HG03060 (cell line): Measurements from ENCODE around the gene SRPK2.
"Not testable (repeated sequence)": the region's sequence is repeated elsewhere in the genome, so short reads cannot be mapped to it uniquely, and the experiment has no call there.

ENCODE experiments used
- ATAC-seq: cut with Tn5 transposase; IDR thresholded peaks from one replicate; pipeline ENCODE4 v1.9.1; 2021; ENCODE audit warnings: low read depth, moderate number of reproducible peaks; ENCODE audit not compliant: unreplicated experiment

SRPK2 gene

DNA sequence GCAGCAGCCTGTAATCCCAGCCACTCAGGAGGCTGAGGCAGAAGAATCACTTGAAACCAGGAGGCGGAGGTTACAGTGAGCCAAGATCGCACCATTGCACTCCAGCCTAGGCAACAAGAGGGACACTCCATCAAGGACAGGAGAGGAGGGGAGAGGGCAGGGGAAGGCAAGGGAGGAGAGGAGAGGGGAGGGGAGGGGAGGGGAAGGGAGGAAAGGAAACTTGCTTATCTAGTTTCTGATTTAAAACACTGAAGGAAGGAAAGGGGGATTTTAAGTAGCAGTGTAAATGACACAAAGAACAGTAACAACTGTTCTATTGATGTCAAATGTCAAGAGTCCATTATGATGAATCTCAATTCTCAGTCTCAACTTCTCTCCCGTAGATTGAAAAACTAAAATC is 43.7 kb downstream of the SRPK2 start:
- ATAC-seq = no peak

DNA sequence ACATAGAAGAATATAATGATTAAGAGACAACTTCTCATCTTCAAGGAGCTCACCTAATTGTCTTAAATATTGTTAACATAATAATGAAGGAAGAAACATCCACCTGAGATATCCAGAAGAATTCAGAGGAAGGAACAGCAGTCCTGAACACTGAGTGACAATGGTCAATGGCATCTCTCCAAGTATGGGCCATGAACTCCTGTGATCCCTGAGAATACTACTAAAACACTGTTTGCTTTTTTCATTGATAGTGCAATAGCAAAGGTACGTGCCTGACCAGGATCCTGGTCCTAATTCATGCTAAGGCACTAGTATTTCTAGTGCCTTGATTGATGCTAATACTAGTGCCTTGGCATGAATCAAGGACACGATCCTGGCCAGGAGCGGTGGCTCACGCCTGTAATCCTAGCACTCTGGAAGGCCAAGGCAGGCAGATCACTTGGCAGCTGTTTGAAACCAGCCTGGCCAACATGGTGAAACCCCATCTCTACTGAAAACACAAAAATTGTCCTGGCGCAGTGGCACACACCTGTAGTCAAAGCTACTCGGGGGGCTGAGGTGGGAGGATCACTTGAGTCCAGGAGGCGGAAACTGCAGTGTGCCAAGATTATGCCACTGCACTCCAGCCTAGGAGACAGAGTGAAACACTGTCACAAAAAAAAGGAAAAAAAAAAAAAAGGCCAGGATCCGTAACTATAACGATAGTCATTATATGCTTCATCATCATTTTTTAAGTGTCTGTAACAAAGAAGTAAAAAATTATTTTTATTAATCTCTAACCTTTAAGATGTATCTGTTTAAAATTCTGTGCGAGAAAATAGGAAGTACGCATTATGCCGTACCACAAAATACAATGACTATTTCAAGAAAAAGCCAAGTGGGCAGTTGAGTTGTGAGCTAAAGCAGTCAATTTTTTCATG is 49.1 kb downstream of the SRPK2 start:
- ATAC-seq = no peak

DNA sequence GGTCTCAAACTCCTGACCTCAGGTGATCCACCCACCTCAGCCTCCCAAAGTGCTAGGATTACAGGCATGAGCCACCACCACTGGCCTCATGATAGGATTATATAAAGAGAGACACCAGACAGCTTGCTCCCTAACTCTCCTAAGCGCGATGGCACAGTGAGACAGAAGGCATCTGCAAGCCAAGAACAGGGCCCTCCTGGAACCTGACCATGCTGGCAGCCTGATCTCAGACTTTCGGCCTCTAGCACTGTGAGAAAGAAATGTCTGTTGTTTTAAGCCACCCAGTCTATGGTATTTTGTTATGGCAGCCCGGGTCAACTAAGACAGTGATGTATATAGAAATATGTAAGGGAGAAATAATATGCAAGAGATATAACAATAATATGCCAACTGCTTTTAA is 51.2 kb downstream of the SRPK2 start:
- no peak for ATAC-seq

DNA sequence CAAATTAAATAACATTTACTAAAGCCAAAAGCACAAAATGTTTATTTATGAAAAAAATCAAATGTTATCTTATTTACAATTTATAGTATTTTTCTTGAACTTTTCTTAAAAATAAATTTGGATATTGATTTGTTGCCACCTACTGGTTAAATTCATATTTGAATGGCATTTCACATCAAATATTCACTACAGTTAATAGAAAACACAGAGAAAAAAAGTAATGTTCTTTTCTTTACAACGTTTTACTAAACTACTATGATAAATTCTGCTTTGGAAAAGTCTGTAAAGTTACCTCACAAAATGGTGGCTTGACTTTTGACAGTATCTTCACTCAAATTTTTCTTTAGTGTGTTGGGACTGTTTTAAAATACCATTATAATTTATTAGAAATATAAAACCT is 52.7 kb downstream of the SRPK2 start:
- ATAC-seq = no peak

DNA sequence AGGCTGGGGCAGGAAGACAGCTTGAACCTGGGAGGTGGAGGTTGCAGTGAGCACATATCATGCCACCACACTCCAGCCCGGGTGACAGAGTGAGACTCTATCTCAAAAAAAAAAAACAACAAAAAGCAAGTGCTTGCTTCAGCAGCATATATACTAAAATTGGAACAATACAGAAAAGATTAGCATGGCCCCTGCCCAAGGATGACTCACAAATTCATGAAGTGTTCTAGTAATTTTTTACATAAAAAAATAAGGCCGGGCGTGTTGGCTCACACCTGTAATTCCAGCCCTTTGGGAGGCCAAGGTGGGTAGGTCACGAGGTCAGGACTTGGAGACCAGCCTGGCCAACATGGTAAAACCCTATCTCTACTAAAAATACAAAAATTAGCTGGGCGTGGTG is 56.1 kb downstream of the SRPK2 start:
- ATAC-seq = not testable (repeated sequence)

DNA sequence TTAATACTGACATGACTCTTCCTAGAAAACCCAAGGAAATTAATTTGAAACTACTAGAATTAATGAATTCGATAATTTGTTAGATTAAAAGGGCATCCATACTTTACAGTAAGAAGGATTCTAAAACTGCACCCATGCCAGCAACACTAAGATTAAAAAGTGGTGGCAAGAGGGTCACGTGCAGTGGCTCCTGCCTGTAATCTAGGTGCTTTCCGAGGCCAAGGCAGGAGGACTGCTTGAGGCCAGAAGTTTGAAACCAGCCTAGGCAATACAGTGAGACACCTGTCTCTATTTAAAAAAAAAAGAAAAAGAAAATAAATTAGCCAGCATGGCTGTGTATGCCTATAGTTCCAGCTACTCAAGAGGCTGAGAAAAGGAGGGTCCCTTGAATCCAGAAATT is 58.2 kb downstream of the SRPK2 start:
- no peak for ATAC-seq

DNA sequence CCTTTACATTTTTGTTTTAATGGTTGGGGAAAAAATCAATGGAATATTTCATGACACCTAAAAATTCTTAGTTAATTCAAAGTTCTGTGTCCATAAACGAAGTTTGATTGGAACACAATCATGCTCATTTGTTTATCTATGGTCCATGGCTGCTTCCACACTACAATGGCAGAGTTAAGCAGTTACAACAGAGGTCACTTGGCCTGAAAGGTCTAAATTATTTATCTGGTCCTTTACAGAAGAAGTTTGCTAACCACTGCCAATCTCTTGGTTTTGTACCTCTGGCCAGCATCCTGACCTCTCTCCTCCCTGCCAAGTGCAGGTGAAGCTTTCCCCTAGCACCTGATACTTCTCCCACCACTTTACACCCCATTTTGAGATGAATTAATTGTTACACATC is 61.5 kb downstream of the SRPK2 start:
- no peak for ATAC-seq

DNA sequence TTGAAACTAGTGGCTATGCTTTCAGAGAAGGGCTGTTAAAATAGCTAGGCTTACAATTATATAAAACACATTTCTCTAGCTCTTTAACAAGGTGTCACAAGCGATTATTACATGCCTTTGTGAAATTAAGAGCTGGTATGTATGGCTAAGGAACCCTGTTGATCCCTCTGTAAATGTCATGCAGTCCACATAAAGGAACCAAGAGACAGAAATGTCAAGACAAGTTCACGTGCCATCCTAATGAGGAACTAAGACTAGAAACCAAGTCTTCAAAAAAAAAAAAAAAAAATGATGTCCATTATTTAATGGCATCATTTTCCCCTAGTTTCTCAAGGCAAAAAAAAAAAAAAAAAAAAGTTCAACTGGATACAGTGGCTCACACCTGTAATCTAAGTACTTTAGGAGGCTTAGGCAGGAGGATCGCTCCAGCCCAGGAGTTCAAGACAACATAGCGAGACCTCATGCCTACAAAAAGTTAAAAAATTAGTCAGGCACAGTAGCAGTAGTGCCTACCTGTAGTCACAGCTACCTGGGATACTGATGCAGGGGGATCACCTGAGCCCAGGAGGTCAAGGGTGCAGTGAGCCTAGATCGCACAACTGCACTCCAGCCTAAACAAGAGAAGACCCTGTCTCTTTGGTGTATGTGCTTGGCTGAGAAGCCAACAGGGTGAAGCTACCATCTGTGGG is 63.4 kb downstream of the SRPK2 start:
- peak; percentile 67 for ATAC-seq

DNA sequence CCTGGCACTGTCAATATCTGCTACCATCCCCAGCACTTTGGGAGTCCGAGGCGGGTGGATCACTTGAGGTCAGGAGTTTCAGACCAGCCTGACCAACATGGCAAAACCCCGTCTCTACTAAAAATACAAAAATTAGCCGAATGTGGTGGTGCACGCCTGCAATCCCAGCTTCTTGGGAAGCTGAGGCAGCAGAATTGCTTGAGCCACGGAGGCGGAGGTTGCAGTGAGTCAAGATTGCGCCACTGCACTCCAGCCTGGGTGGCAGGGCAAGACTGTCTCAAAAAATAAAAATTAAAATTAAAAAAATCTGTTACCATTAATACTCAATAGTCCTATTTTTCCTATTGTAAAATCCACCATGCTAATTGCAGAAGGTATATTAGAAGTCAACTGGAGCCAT is 64.1 kb downstream of the SRPK2 start:
- not testable (repeated sequence) for ATAC-seq

DNA sequence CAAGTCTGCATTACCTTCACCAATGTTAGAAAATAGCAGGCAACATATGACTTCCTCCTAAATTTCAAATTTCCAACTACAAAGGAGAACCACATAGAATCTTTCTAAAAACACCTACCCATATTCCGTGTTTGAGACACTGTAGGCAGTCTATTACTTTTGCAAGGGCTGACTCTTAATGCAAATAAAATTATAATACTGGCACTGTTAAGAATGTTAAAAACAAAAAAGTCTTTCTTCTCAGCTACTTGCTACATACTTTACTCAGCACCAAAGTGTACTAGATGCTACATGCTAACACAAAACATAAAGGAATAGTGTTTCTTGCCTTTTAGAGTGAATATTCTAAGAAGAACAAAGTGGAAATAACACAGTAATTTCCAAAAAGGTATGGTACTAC is 65.4 kb downstream of the SRPK2 start:
- no peak for ATAC-seq

DNA sequence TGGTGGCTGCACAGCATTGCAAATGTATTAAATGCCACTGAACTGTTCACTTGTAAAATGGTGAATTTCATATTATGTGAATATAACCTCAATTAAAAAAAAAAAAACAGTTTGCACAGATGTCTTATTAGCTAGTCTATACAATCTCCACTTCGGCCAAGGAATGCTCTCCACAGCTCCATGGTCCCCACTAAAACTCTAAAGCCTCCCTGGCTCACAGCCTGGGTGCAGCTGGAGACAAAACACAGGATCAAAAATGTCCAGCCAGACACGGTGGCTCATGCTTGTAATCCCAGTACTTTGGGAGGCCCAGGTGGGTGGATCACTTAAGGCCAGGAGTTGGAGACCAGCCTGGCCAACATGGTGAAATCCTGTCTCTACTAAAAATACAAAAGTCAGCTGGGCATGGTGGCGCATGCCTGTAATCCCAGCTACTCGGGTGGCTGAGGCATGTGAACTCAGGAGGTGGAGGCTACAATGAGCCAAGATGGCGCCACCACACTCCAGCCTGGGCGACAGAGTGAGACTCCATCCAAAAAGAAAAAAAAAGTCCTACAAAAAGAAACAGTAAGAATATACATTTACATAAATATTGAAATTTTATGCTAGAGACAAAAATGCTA is 66.0 kb downstream of the SRPK2 start:
- no peak for ATAC-seq

DNA sequence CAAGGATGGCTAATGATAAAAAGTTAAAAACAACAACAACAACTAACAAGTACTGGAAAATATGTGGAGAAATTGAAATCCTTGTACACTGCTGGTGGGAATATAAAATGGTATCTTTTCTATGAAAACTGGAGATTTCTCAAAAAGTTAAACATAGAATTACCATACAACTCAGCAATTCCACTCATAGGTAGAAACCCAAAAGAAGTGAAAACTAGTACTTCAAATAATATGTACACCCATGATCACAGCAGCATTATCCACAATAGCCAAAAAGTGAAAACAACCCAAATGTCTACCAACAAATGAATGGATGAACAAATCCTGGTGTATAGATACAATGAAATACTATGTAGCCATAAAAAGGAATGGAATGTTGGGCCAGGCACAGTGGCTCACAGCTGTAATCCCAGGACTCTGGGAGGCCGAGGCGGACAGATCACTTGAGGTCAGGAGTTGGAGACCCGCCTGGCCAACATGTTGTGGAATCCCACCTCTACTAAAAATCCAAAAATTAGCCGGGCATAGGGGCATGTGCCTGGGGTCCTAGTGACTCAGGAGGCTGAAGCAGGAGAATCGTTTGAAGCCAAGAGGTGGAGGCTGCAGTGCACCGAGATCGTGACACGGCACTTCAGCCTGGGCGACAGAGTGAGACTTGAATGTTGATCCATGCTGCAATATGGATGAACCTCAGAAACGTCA is 66.8 kb downstream of the SRPK2 start:
- no peak for ATAC-seq

DNA sequence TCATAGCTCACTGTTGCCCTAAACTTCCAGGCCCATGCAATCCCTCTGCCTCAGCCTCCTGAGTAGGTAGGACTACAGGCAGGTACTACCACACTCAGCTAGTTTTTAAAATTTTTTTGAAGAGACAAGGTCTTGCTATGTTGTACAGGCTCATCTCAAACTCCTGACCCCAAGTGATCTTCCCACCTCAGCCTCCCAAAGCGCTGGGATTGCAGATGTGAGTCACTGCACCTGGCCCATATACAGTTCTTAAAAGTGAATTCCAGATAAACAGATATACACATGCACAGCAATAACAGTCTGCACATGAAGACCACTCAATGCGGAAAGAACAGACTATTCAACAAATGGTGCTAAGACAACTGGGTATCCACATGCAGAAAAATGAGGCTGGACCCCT is 67.8 kb downstream of the SRPK2 start:
- no peak for ATAC-seq

DNA sequence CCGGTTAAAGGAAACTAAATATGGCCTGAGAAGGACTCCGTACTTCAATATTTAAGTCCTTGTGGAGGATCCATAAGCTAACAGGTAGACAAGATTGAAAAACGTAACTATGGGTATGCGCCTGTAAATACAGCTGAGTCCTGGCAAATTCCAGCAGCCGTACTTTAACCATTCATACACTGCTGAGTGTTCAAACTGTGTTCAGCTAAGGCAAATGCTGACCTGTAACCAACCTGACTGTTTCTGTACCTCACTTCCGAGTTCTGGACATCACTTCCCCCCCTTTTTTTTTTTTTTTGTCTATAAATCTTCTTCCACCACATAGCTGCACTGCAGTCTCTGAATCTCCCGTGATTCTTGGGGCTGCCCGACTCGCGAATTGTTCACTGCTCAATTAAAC is 69.1 kb downstream of the SRPK2 start:
- ATAC-seq = no peak

DNA sequence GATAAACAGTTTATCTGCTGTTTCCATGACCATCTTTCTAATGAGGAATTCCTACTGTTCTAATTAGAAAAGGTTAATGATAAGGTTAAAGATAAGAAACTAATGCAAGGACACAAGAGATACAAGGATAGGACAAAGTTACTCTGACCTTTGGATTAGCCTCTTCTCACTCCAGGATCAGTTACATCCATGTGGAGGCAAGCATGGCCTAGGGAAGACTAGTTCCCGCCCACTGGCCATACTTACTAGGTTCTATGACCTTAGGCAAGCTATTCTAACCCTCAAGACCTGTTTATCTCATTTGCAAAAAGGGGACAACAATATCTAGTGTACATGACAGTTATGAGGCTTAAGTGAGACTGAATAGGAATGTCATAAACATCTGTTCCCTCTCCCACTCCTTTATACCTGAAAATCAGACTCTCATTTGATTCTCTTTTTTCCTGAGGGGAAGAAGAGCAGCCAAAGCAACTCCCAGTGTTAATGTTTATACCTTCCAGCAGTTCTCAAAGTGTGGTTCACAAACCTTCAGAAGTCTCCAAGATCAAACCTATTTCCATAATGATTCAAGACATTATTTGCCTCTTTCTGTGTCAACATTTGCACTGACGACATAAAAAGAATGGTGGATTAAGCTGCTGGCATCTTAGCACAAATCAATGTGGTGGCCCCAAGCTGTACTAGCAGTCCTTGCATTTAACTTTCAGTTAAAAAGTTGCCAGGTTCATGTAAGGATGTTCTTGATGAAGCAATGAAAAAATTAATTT is 72.0 kb downstream of the SRPK2 start:
- ATAC-seq = no peak

DNA sequence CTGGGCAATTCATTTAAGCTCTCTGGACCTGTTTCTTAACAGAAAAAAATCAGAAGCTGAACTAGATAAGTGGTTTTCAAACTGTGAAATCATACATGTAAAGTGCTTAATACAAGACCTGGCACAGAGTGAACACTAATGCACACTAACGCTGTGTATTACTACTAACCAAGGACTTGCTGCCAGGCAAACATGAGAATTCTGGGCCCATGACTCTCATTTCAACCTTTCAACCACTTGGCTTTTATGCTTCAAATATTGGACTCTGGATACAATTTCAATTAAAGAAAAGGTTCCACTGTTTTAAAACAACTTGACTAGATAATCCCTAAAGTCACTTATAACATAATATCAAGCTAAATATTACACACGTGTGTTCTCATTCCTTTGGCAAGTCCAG is 73.4 kb downstream of the SRPK2 start:
- ATAC-seq = no peak

DNA sequence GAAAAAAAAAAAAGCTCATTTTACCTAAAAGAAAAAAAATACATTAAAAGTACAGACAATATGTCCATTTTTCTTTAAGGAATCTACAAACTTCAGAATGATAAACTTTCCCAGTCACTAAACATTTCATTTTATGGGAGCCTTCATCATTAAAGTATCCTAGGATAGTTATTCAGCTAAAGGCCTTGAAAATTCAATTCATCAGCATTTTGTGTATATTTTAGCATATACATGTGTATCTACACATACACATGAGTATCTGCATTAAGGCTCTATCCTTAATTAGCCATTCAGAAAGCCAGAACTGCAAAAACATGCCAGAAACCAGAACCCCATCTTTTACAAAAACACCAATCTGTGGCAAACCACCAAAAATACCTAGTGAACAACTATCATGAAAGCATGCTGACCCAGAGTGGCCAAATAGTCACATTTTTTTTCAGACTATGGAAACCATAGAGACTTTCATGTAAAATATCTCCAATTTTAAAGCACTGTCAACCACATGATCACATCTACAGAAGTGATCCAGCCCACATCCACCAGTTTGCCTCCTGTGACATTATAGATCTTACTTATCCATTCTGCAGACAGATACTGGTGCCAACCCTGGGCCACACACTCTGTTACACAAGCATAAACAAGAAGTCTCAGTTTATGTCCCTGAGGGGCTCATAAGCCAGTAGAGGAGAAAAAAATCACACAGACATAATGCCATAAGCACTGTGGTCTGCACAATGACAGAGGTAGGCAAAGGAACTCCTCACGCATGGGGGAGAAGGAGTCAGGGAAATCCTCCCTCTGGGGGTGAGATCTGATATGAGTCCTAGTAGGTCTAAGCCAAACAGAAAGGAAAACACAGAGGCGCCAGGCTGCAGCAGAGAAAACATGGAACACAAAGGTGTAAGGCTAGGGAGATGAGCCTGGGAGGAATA is 79.2 kb downstream of the SRPK2 start:
- no peak for ATAC-seq

DNA sequence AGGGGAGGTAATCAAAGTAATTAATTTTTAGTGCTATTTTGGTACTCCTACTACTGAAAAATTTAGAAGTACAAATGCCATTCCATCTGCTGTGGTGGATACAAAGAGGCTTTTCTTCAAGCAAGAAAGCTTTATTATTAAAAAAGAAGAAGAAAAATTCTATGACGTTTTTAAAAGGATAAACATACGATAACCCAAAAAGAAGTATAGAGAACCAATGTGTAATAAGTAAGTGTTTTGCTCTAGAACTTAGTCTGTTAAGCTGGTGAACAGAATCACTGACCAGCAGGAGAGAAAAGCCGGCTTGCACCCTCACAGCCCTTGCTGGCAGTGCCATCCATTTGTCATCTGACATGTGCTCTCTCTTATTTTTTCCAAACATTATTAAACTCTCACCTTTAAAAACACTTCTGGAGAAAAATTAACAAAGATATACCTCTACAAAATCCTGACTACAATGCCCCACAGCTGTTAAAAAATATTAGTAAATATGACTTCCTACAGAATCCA is 81.5 kb downstream of the SRPK2 start:
- no peak for ATAC-seq

DNA sequence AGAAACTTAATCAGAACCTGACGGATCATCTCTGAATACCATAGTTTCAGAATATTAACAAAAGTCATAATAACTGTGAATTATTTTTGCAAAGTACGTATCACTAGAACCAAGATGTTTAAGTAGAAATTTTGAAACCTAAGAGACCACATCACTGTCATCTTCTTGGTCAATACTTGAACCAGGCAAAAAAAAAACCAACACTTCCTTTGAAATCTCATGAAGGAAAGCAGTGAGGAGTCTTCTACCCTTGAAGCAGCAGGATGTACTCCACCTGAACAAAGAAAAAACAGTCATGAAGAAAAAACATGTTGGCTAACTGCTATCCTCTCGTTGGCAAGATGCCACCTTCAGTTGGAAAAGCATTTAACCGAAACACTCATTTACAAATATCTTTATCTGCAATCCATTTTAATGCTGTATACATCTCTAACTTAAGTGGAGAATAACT is 82.4 kb downstream of the SRPK2 start:
- no peak for ATAC-seq
